H1 (cell line): ENCODE measurements around the gene SNAPIN. TPM values are rescaled to one million over a fixed set of nuclear protein-coding genes. Genes with fewer than 3 reads are reported as not detected.

Experiments
- CTCF ChIA-PET: fragments of 300-600 bp; sonication (Branson Sonifier 250); formaldehyde crosslinking; loops from one replicate; lab custom pipeline; 2021; ENCODE audit not compliant: partially characterized antibody; lab: Charles Lee
- POLR2A ChIA-PET: fragments of 300-600 bp; sonication (Branson Sonifier 250); formaldehyde crosslinking; loops from one replicate; lab custom pipeline; 2021; ENCODE audit warnings: inconsistent platforms; ENCODE audit not compliant: partially characterized antibody; lab: Charles Lee
- DNase-seq, 2 experiments: peaks; one replicate each; pipeline versions ENCODE4 v3.0.0 to v3.0.0-alpha.2; 2010 to 2022; ENCODE audit warnings: low spot score in 2 of 2, low read depth in 1 of 2, mixed read lengths in 1 of 2
- FAIRE-seq: peaks from 2 replicates; lab custom pipeline; 2011; peaks lifted over from hg19 to GRCh38; lab: Jason Lieb, UNC
- H2AFZ ChIP-seq: 2 replicates; pipeline ENCODE4 v1.8.1; 2012; ENCODE audit warnings: low read length, inconsistent platforms
- H2AK5ac ChIP-seq: 2 replicates; pipeline ENCODE4 v1.6.1; 2013; ENCODE audit warnings: low read depth, low read length
- H2BK120ac ChIP-seq: replicated peaks from 2 replicates; pipeline ENCODE3; 2013; ENCODE audit warnings: low read depth, low read length, inconsistent platforms
- H2BK12ac ChIP-seq: 2 replicates; pipeline ENCODE4 v1.6.1; 2013; ENCODE audit warnings: low read depth, low read length
- H2BK15ac ChIP-seq: 2 replicates; pipeline ENCODE4 v1.6.1; 2013; ENCODE audit warnings: low read length
- H2BK20ac ChIP-seq: 2 replicates; pipeline ENCODE4 v1.6.1; 2013; ENCODE audit warnings: low read length
- H2BK5ac ChIP-seq: 2 replicates; pipeline ENCODE4 v1.6.1; 2013; ENCODE audit warnings: low read depth, low read length
- H3K14ac ChIP-seq: 2 replicates; pipeline ENCODE4 v1.6.1; 2013; ENCODE audit warnings: inconsistent platforms; ENCODE audit not compliant: insufficient read length
- H3K18ac ChIP-seq: 2 replicates; pipeline ENCODE4 v1.6.1; 2013; ENCODE audit warnings: low read length; ENCODE audit errors: extremely low read depth
- H3K23ac ChIP-seq: 2 replicates; pipeline ENCODE4 v1.6.1; 2013; ENCODE audit warnings: inconsistent platforms; ENCODE audit not compliant: insufficient read length
- H3K23me2 ChIP-seq: 2 replicates; pipeline ENCODE4 v1.6.1; 2013; ENCODE audit warnings: low read depth, low read length
- H3K27ac ChIP-seq: 2 replicates; pipeline ENCODE4 v1.6.1; 2011; ENCODE audit warnings: low read depth, low read length, inconsistent platforms
- H3K27me3 ChIP-seq, 4 experiments: replicated peaks in 1 of 4; 1 replicate in 1 of 4; 2 replicates in 3 of 4; pipeline versions ENCODE4 v1.6.1 to v1.8.1; 2011 to 2013; ENCODE audit warnings: low read length in 3 of 4, mild to moderate bottlenecking in 3 of 4, inconsistent platforms in 2 of 4, mixed read lengths in 2 of 4, moderate library complexity in 1 of 4; ENCODE audit not compliant: control insufficient read depth in 3 of 4, insufficient read depth in 3 of 4; ENCODE audit errors: extremely low read depth in 1 of 4
- H3K36me3 ChIP-seq, 4 experiments: 2 replicates each; pipeline versions ENCODE4 v1.6.1 to v1.8.1; 2011 to 2013; ENCODE audit warnings: mild to moderate bottlenecking in 4 of 4, low read length in 3 of 4, moderate library complexity in 2 of 4, control low read depth in 1 of 4, inconsistent platforms in 1 of 4; ENCODE audit not compliant: insufficient read depth in 4 of 4, control insufficient read depth in 2 of 4
- H3K4ac ChIP-seq: replicated peaks from 2 replicates; pipeline ENCODE3; 2013; ENCODE audit warnings: low read length, low read depth, mixed read lengths, inconsistent platforms; ENCODE audit not compliant: insufficient read length
- H3K4me1 ChIP-seq, 4 experiments: replicated peaks in 1 of 4; 1 replicate in 1 of 4; 2 replicates in 3 of 4; pipeline versions ENCODE4 v1.6.1 to v1.8.1; 2011 to 2013; ENCODE audit warnings: low read length in 3 of 4, inconsistent platforms in 2 of 4, mixed read lengths in 1 of 4; ENCODE audit not compliant: insufficient read depth in 4 of 4, control insufficient read depth in 3 of 4
- H3K4me2 ChIP-seq, 2 experiments: 2 replicates each; pipeline versions ENCODE4 v1.6.1 to v1.8.1; 2011 to 2013; ENCODE audit warnings: low read depth in 2 of 2, low read length in 2 of 2, control low read depth in 1 of 2, inconsistent platforms in 1 of 2, mild to moderate bottlenecking in 1 of 2; ENCODE audit not compliant: insufficient read depth in 1 of 2
- H3K4me3 ChIP-seq, 4 experiments: fragments of 200-600, 300-600 bp in 1 of 4; sonication (generic), shearing (Covaris generic), sonication (Bioruptor Twin) in 1 of 4; 2 replicates each; pipeline versions ENCODE4 v1.5.1 to v1.8.1; 2011 to 2016; ENCODE audit warnings: low read length in 4 of 4, low read depth in 3 of 4, control low read depth in 2 of 4, inconsistent platforms in 2 of 4, mild to moderate bottlenecking in 2 of 4, mixed read lengths in 1 of 4, moderate library complexity in 1 of 4; ENCODE audit not compliant: insufficient read depth in 2 of 4; ENCODE audit errors: extremely low read depth in 1 of 4
- H3K56ac ChIP-seq: replicated peaks from 2 replicates; pipeline ENCODE3; 2013; ENCODE audit warnings: low read depth, mild to moderate bottlenecking, mixed read lengths, low read length, inconsistent platforms; ENCODE audit not compliant: insufficient read length
- H3K79me1 ChIP-seq: 2 replicates; pipeline ENCODE4 v1.6.1; 2013; ENCODE audit warnings: low read depth, low read length, control low read depth
- H3K79me2 ChIP-seq, 2 experiments: 2 replicates each; pipeline versions ENCODE4 v1.6.1 to v1.8.1; 2012 to 2013; ENCODE audit warnings: low read length in 2 of 2, mild to moderate bottlenecking in 2 of 2, inconsistent platforms in 1 of 2; ENCODE audit not compliant: insufficient read depth in 2 of 2, control insufficient read depth in 1 of 2
- H3K9ac ChIP-seq, 4 experiments: replicated peaks in 1 of 4; 1 replicate in 1 of 4; 2 replicates in 3 of 4; pipeline versions ENCODE4 v1.6.1 to v1.8.1; 2011 to 2013; ENCODE audit warnings: low read depth in 3 of 4, low read length in 3 of 4, control low read depth in 2 of 4, mild to moderate bottlenecking in 2 of 4, moderate library complexity in 2 of 4, inconsistent platforms in 1 of 4; ENCODE audit errors: extremely low read depth in 1 of 4
- H3K9me3 ChIP-seq, 2 experiments: 2 replicates each; pipeline versions ENCODE4 v1.6.1 to v1.8.1; 2012 to 2013; ENCODE audit warnings: mild to moderate bottlenecking in 2 of 2, moderate library complexity in 2 of 2, control low read depth in 1 of 2, inconsistent platforms in 1 of 2, low read depth in 1 of 2, low read length in 1 of 2, mixed read lengths in 1 of 2; ENCODE audit not compliant: insufficient read depth in 2 of 2
- H4K20me1 ChIP-seq, 2 experiments: replicated peaks in 1 of 2; 2 replicates each; pipeline versions ENCODE3 to v1.8.1; 2011 to 2013; ENCODE audit warnings: inconsistent platforms in 2 of 2, low read length in 2 of 2, mild to moderate bottlenecking in 1 of 2; ENCODE audit not compliant: insufficient read depth in 2 of 2, control insufficient read depth in 1 of 2
- H4K5ac ChIP-seq: 2 replicates; pipeline ENCODE4 v1.6.1; 2013; ENCODE audit warnings: low read length, low read depth, mixed read lengths, inconsistent platforms; ENCODE audit not compliant: insufficient read length
- H4K8ac ChIP-seq: 2 replicates; pipeline ENCODE4 v1.8.0; 2013; ENCODE audit warnings: mild to moderate bottlenecking, moderate library complexity, low read length, inconsistent platforms; ENCODE audit not compliant: insufficient read depth; ENCODE audit errors: extremely low read depth
- H4K91ac ChIP-seq: replicated peaks from 2 replicates; pipeline ENCODE3; 2013; ENCODE audit warnings: low read length, mixed read lengths, inconsistent platforms; ENCODE audit not compliant: insufficient read length
- BACH1 ChIP-seq: IDR thresholded peaks from 2 replicates; pipeline ENCODE4 v1.6.1; 2012; ENCODE audit warnings: low read length, improper control_type of control experiment
- CBX8 ChIP-seq: fragments of 300-800, 300-1000 bp; sonication (generic); IDR thresholded peaks from 2 replicates; pipeline ENCODE4 v1.7.1; 2016; ENCODE audit warnings: low read depth, low read length, borderline replicate concordance
- CREB1 ChIP-seq: IDR thresholded peaks from 2 replicates; pipeline ENCODE4 v1.6.1; 2012; ENCODE audit warnings: inconsistent platforms
- EP300 ChIP-seq, 2 experiments: IDR thresholded peaks; 1 replicate in 1 of 2; 2 replicates in 1 of 2; pipeline ENCODE4 v1.6.1; 2011 to 2012; ENCODE audit warnings: low read depth in 2 of 2, low read length in 2 of 2, mild to moderate bottlenecking in 2 of 2, borderline replicate concordance in 1 of 2, inconsistent platforms in 1 of 2, moderate library complexity in 1 of 2
- HDAC2 ChIP-seq, 2 experiments: fragments of 300-600 bp in 1 of 2; sonication (generic) in 1 of 2; IDR thresholded peaks; 2 replicates each; pipeline ENCODE4 v1.6.1; 2011 to 2012; ENCODE audit warnings: low read depth in 2 of 2, low read length in 2 of 2, mild to moderate bottlenecking in 2 of 2, moderate library complexity in 2 of 2, borderline replicate concordance in 1 of 2, inconsistent platforms in 1 of 2
- KDM1A ChIP-seq: fragments of 200-600, 300-600 bp; sonication (generic); IDR thresholded peaks from 2 replicates; pipeline ENCODE4 v1.7.1; 2016; ENCODE audit warnings: mild to moderate bottlenecking, low read length, borderline replicate concordance
- WGBS, 2 experiments: shearing (Covaris generic) in 1 of 2; methylation state at CpG; one replicate each; pipeline versions ENCODE4 v1.1.6 to v1.1.7; 2013 to 2015; ENCODE audit warnings: low lambda C conversion rate in 2 of 2, mixed read lengths in 2 of 2, inconsistent platforms in 1 of 2, low coverage in 1 of 2, missing lambda C conversion rate in 1 of 2; ENCODE audit not compliant: insufficient replicate concordance in 2 of 2, insufficient coverage in 1 of 2, insufficient read length in 1 of 2; ENCODE audit errors: extremely low coverage in 1 of 2, missing lambda C conversion rate in 1 of 2; 5-methylcytosine and 5-hydroxymethylcytosine counted together
- polyA plus RNA-seq, 7 experiments: library from polyadenylated mRNA; depleted of rRNA in 3 of 7; stranded (reverse) in 5 of 7; unstranded in 2 of 7; fragments of >200 nt in 5 of 7; fragments of 200-250 nt in 2 of 7; gene quantifications; 1 replicate in 5 of 7; 2 replicates in 1 of 7; 4 replicates in 1 of 7; pipeline versions ENCODE4 v1.2.1 to v1.2.3, GENCODE V29; 2011 to 2013; ENCODE audit warnings: missing spikeins in 2 of 7, mixed read lengths in 2 of 7
- total RNA-seq: library from RNA; stranded (reverse); fragmentation: NEBNext Ultra II Directional; extraction: Animal tissue kit (Norgen Biotek cat#: 25700); gene quantifications from 2 replicates; pipeline ENCODE4 v1.2.1, GENCODE V29; 2021

Gene SNAPIN
- total and polyA plus RNA-seq, 2 of the 8 experiments (the other 6 are each of a cell fraction or from before 2014, with no cell fraction given) = 25.7 to 31.1 TPM

GRCh38 chr1:153659656-153660055 lies 1.2 kb downstream of the SNAPIN start:
- POLR2A ChIA-PET = interaction anchor here (0.6 to 19.8 kb wide), 15 partner anchors 10 to 1856 kb away, joined by 3 to 343 read pairs (median 4); partner anchors contain the start of genes CHTOP, CREB3L4, ILF2 and RPS27
- no peak overlapping the region for H4K5ac ChIP-seq

More at GRCh38 chr1:153659656-153660055, 1.2 kb downstream of the SNAPIN start:
- no peak overlapping the region for H3K27ac ChIP-seq
- H3K4me1 ChIP-seq = peaks cover 0 to 4% (median 2%) of the 10 kb centered on the region in 4 experiments; a peak in 2 of 7 replicates
- no peak for TF ChIP-seq KDM1A
- TF ChIP-seq EP300 (IDR thresholded peaks at IDR 0.05; ENCODE audit: borderline replicate concordance in 1 of 2, low read depth in 2 of 2, low read length in 2 of 2) = no peak
- no peak for TF ChIP-seq BACH1
- TF ChIP-seq CREB1 = no peak
- no peak for TF ChIP-seq HDAC2 (IDR thresholded peaks at IDR 0.05; ENCODE audit: borderline replicate concordance in 1 of 2, low read depth in 2 of 2, low read length in 2 of 2)
- no peak for TF ChIP-seq CBX8
- DNase-seq = no peak
- CTCF ChIA-PET = interaction anchor here (0.6 to 1.7 kb wide), 8 partner anchors 10 to 304 kb away, joined by 3 to 6 read pairs (median 4); partner anchors contain the start of genes S100A13 and S100A14
- peaks cover 0 to 8% of the 10 kb centered on the region in 2 experiments for H4K20me1 ChIP-seq
- H3K23me2 ChIP-seq = no peaks in the 10 kb centered on the region
- 87% methylated on average over 9 of the region's 9 CpGs; no CpG with 5 or more reads in 1 of the 2 experiments for WGBS, 2 experiments
- H3K79me2 ChIP-seq = peaks cover 0 to 11% of the 10 kb centered on the region in 2 experiments; a peak in 2 of 4 replicates
- no peaks in the 10 kb centered on the region for H3K9me3 ChIP-seq
- H3K23ac ChIP-seq = no peak overlapping the region
- H2AK5ac ChIP-seq = no peak overlapping the region
- no peak overlapping the region for H4K8ac ChIP-seq
- H3K36me3 ChIP-seq = peaks cover 27 to 43% (median 37%) of the 10 kb centered on the region in 4 experiments
- H3K4me3 ChIP-seq = peak overlapping the region in 3 of 4 experiments; percentile 71 to 98 (median 94); a peak in 4 of 8 replicates
- H2BK5ac ChIP-seq = no peak overlapping the region
- no peak overlapping the region; a peak in 1 of 7 replicates for H3K9ac ChIP-seq
- no peak overlapping the region for H2AFZ ChIP-seq
- no peak overlapping the region for H2BK15ac ChIP-seq
- H2BK12ac ChIP-seq = no peak overlapping the region
- no peaks in the 10 kb centered on the region for H3K27me3 ChIP-seq
- H2BK120ac ChIP-seq = no peak overlapping the region
- H4K91ac ChIP-seq = no peak overlapping the region
- no peak for FAIRE-seq
- peak overlapping the region; percentile 69 to 91; a peak in 3 of 4 replicates for H3K4me2 ChIP-seq
- H2BK20ac ChIP-seq = no peak overlapping the region
- H3K56ac ChIP-seq = no peak overlapping the region
- H3K14ac ChIP-seq = no peak overlapping the region
- no peak overlapping the region for H3K4ac ChIP-seq
- peaks cover 5% of the 10 kb centered on the region; the same call in 1 of the 2 replicates for H3K79me1 ChIP-seq
- H3K18ac ChIP-seq = no peak overlapping the region
